Measurements from ENCODE around the gene ZC3H7A.

DNA sequence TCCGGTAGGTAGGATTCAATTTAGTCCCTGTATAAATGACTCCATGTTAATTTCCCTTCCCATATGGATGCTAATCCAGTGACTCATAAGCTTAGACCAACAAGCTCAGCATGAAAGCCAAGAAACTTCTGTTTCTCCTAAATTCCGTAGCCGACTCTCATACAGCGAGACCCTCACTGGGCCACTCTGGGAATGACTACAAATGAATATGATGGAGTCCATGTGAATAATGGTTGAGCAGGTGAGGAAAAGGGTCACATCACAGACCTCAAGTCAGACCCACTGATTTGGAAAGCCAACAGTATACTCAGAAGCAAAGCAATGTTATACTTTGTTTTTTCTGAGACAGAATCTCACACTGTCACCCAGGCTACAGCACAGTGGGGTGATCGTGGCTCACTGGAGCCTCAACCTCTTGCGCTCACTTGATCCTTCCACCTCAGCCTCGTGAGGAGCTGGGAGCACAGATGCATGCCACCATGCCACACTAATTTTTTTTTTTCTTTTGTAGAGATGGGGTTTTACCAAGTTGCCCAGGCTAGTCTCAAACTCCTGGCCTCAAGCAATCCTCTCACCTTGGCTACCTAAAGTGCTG, 39.7 kb upstream of the ZC3H7A start:
- TF ChIP-seq, protein P1, sequence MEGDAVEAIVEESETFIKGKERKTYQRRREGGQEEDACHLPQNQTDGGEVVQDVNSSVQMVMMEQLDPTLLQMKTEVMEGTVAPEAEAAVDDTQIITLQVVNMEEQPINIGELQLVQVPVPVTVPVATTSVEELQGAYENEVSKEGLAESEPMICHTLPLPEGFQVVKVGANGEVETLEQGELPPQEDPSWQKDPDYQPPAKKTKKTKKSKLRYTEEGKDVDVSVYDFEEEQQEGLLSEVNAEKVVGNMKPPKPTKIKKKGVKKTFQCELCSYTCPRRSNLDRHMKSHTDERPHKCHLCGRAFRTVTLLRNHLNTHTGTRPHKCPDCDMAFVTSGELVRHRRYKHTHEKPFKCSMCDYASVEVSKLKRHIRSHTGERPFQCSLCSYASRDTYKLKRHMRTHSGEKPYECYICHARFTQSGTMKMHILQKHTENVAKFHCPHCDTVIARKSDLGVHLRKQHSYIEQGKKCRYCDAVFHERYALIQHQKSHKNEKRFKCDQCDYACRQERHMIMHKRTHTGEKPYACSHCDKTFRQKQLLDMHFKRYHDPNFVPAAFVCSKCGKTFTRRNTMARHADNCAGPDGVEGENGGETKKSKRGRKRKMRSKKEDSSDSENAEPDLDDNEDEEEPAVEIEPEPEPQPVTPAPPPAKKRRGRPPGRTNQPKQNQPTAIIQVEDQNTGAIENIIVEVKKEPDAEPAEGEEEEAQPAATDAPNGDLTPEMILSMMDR (IDR thresholded peaks at IDR 0.05; ENCODE audit: low read length), result no peak
- no peak for TF ChIP-seq EZH2 (IDR thresholded peaks at IDR 0.05; ENCODE audit: borderline replicate concordance, low read length)

All from OCI-LY1 (cell line).